ENCODE measurements around the gene RIMS3.

RIMS3 gene

DNA sequence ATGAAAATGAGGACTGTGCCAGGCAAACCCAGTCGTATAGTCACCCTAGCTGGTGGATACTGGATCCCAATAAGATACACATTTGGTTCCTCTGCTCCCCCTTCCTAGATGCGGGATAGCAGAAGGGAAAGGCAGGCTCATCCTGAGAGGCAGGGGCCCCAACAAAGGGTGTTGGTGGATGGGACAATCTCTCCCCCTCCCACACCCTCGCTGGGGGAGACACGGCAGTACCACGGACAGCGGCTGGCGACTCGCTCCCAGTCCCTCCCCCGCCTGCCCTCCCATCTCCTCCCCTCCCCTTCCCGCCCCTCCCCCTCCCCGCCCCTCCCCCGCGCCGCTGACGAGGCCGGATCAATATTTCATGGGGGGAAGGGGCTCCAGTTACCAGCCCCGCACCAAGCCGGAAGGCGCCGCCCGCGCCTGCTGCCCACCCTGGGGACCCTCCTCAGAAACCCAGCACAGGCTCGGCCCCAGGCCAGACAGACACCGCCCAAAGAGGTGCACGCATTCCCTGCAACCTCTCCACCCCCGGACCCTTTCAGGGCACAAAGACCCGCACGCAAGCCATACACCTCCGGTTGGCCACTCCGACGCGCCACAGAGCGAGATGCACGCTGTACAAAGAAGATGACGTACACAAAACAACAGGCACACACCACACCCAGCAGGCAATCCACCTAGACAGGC lies 11.5 kb downstream of the RIMS3 start:
- no peak for DNase-seq (ENCODE audit: low read depth in 3 of 3, low spot score in 1 of 3)

DNA sequence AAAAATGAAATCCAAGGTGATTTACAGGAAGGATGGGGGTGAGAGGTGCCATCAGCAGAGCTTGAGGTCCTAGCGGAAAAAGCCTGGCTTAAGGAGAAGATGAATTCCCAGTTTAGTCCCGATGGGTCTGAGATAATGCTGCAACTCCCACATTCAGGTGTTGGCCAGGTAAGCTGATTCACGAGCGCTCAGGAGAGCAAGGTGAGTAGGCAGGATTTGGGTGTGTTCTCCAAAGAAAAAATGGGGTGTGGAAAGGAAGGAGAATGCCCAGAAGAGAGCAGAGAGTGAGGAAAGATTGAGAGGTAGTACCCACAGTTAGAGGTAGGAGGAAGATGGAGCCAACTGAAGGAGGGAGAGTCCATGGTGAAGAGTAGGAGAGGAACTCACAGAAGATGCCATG lies 12.5 kb downstream of the RIMS3 start:
- DNase-seq (ENCODE audit: low read depth in 3 of 3, low spot score in 1 of 3), result no peak

- DNase-seq (ENCODE audit: low read depth in 3 of 3, low spot score in 1 of 3), result no peak
Observed at GRCh38 chr1:40652468-40652867, 13.0 kb downstream of the RIMS3 start.

DNA sequence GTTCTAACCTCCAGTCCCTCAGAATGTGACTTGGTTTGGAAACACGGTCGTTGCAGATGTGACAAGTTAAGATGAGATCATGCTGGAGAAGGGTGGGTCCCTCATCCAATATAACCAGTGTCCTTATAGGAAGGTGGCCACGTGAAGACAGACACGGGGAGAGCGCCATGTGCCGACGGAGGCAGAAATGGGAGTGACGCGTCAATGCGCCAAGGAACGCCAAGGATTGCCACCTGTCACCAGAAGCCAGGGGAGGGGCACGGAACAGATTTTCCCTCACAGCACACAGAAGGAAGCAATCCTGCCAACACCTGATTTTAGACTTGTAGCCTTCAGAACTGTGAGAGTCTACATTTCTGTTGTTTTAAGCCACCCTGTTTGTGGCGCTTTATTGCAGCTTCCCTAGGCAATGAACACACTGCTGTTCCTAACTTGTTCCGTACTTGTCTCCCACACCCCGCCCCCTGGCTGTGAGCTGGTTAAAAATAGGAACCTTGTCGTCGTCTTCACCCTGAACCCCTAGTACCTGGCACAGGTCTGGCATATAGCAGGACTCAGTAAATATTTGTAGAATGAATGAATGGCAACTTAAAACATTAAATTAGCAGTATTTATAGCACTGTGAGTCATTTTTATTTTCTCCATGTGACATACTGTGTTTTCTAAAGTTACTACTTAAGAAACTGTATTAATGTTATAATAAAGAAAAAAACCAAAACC lies 14.2 kb downstream of the RIMS3 start:
- no peak for DNase-seq (ENCODE audit: low read depth in 3 of 3, low spot score in 1 of 3)

DNA sequence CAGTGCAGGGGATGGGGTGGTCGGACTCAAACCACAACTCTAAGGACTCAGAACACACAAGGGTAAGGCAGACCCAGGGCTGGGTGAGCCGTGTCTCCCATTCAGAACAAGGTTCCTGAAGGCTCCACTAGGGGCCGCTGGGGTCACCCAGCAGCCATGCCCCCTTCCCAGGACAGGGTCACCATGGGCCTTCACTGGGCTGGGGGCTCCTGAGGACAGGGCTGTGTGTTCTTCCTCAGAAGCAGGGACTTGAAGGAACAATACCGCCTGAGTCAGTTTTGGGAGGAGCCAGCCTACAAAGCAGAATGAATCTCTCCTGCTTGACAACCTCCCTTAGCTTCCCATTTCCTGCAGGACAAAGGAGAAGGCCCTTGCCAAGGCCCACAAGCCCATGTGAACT lies 15.4 kb downstream of the RIMS3 start:
- no peak for DNase-seq (ENCODE audit: low read depth in 3 of 3, low spot score in 1 of 3)

GRCh38 chr1:40649592-40649930 lies 15.9 kb downstream of the RIMS3 start:
- DNase-seq (ENCODE audit: low read depth in 3 of 3, low spot score in 1 of 3), result no peak

DNA sequence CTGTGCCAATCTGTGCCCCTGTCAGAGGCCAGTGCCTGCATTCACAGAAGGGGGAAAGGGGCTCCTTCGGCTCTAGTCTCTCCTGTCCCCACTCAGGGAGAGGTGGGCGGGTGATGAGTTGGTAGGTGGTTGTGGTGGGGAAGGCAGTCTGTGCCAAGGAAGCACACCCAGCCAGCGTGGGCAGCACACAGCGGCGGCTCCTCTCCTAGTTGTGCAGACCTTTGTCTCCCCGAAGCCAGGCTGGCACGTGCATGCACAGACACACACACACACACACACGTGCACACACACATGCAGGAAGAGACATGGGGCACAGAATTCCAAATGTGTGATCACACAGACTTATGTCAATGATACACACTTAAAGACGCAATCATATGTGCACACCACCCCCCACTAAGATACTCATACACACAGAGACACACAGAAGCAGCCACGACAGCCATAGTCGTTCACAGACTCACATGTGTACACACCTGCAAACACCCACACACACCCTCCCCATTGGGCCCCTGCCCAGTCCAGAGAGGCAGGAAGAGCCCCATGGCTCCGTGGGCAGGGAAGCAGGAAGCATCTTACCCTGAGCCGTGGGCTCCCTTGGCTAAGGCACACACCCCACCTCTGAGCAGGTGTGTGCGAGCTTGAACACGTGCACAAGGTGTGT lies 16.4 kb downstream of the RIMS3 start:
- DNase-seq (ENCODE audit: low read depth in 3 of 3, low spot score in 1 of 3), result no peak

DNA sequence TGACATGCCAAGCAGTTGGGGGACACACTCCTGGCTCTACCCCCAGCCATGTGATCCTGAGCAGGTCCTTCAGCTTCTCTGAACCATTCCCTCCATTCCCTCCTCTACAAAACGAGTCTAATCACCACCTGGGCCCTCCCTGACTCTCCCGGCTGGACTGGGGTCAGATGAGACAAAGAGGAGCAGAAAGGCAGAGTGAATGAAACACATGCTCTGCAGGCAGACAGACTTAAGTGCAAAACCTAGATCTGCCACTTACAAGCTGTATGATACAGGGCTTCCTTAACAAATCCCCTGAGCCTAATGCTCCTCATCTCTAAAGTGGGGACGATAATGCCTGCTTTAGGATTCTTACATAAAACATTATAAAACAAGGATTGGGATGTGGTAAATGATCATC lies 17.3 kb downstream of the RIMS3 start:
- DNase-seq (ENCODE audit: low read depth in 3 of 3, low spot score in 1 of 3), result no peak

GRCh38 chr1:40646315-40646714 lies 19.2 kb downstream of the RIMS3 start:
- DNase-seq (ENCODE audit: low read depth in 3 of 3, low spot score in 1 of 3), result no peak

DNA sequence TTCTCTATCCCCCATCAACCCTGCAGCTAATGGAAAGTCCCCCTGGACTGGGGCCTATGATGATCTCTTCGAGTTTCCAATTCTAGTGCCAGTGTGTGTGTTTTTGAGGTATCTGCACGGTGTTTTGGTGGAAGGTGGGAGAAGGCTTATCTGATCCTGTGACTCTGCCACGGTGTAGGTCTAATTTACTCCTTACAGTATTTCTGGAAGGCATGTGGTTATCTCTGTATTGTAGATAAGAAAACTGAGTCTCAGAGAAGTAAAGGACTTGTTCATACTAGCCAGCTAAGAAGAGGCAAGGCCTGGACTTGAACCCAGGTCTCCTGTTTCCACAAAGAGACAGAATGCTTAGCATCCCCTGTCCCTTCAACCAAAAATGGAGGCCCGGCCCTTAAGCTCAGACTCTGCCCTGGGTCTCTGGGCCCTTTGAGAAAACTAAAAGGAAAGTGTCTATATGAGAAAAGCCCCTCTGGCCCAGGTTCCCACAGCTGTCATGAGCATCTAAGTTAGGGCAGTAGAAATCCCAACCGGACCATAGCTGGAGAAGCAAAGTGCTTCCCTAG lies 20.3 kb downstream of the RIMS3 start:
- DNase-seq (ENCODE audit: low read depth in 3 of 3, low spot score in 1 of 3), result no peak

- DNase-seq (ENCODE audit: low read depth in 3 of 3, low spot score in 1 of 3), result no peak
Observed at GRCh38 chr1:40641601-40642242, 23.8 kb downstream of the RIMS3 start.

- no peak for DNase-seq (ENCODE audit: low read depth in 3 of 3, low spot score in 1 of 3)
Observed at GRCh38 chr1:40640314-40641076, 25.0 kb downstream of the RIMS3 start.

GRCh38 chr1:40638097-40639036 lies 27.1 kb downstream of the RIMS3 start:
- no peak for DNase-seq (ENCODE audit: low read depth in 3 of 3, low spot score in 1 of 3)

DNA sequence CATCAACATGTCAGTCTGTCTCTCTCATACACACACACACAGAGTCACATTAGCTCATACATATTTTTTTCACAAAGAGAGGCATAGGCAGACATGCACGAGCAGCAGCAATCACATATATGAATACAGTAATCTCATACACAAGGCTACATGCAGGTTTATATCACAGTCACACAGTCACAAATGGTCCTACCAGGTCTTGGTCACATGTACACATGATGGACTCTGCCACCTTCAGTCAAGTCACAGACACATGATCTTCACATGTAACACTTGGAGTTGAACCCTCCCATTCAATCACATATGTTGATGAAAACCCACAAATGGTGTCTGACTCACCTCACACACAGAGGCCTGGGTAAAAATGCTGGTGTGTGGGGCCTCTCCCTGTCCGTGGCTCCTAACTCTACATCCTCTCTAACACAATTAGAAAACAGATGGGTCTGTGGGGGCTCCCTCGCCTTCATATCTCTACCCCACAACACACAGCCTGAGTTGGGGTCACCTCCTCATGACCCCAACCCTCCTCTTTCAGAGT lies 27.9 kb downstream of the RIMS3 start:
- DNase-seq (ENCODE audit: low read depth in 3 of 3, low spot score in 1 of 3), result no peak

DNA sequence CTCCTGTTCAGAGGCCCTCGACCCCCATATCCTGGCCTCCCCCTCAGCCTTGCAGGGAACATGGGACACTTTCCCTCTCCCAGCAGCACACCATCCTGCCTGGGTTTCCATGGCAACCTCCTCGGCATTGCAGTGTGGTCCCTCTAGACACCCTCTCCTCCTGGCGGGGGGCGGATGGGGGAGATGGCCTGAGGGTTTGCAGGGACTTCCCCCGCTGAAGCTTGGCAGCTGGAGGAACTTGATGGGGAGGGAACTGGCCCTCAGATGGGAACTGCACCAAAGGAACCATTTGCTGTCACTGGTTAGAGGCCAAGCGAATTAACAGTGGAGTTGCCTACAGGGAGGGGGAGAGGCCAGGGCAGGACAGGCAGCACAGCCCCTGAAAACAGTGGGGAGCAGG lies 28.7 kb downstream of the RIMS3 start:
- no peak for DNase-seq (ENCODE audit: low read depth in 3 of 3, low spot score in 1 of 3)

- no peak for DNase-seq (ENCODE audit: low read depth in 3 of 3, low spot score in 1 of 3)
Observed at GRCh38 chr1:40635763-40636500, 29.6 kb downstream of the RIMS3 start.

GRCh38 chr1:40634901-40635655 lies 30.4 kb downstream of the RIMS3 start:
- DNase-seq (ENCODE audit: low read depth in 3 of 3, low spot score in 1 of 3), result no peak

GRCh38 chr1:40633931-40634376 lies 31.5 kb downstream of the RIMS3 start:
- no peak for DNase-seq (ENCODE audit: low read depth in 3 of 3, low spot score in 1 of 3)
